ENCODE measurements around the gene HNRNPH3.

The HNRNPH3 gene

DNA sequence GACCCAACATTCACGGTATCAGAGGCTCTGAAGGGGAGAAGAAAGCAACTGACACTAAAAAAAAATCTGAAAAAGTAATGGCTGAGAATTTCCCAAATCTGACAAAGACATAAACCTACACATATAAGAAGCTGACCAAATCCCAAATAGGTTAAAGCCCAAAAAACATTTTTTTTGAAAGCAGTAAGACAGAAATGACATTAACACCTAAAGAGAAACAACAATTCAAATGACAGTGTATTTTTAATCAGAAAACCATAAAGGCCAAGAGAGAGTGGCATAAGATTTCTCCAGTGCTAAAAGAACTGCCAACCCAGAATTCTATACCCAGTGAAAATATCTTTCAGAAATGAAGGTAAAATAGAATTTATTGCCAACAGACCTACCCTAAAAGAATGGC is 39.7 kb downstream of the HNRNPH3 start:
- Histone ChIP-seq H3K9me3 (ENCODE audit: control insufficient read depth in 1 of 2, low read length in 2 of 2) (peaks cover 6 to 10% of the 10 kb centered on the region in 2 donors), H3K36me3 (ENCODE audit: control insufficient read depth in 1 of 2, insufficient read depth in 2 of 2, low read length in 2 of 2) (peaks cover 0 to 28% of the 10 kb centered on the region in 2 donors), H3K27me3 (ENCODE audit: control insufficient read depth in 1 of 2, insufficient read depth in 2 of 2, low read length in 2 of 2) (no peaks in the 10 kb centered on the region), H3K27ac (ENCODE audit: low read depth, low read length) (no peak overlapping the region), H3K9ac (ENCODE audit: low read depth in 1 of 2, low read length in 2 of 2) (no peak overlapping the region), H3K4me3 (ENCODE audit: low read depth in 1 of 2, low read length in 2 of 2) (no peak overlapping the region), H3K4me1 (ENCODE audit: control insufficient read depth in 1 of 2, insufficient read depth in 2 of 2, low read length in 2 of 2) (no peaks in the 10 kb centered on the region)

GRCh38 chr10:68385740-68386139 is 53.9 kb downstream of the HNRNPH3 start:
- H3K36me3 ChIP-seq (ENCODE audit: control insufficient read depth in 1 of 2, insufficient read depth in 2 of 2, low read length in 2 of 2), result peaks cover 8 to 56% of the 10 kb centered on the region in 2 donors
- H3K27me3 ChIP-seq (ENCODE audit: control insufficient read depth in 1 of 2, insufficient read depth in 2 of 2, low read length in 2 of 2), result no peaks in the 10 kb centered on the region
- H3K9me3 ChIP-seq (ENCODE audit: control insufficient read depth in 1 of 2, low read length in 2 of 2), result no peaks in the 10 kb centered on the region
- H3K9ac ChIP-seq (ENCODE audit: low read depth in 1 of 2, low read length in 2 of 2), result no peak overlapping the region
- H3K27ac ChIP-seq (ENCODE audit: low read depth, low read length), result no peak overlapping the region
- H3K4me3 ChIP-seq (ENCODE audit: low read depth in 1 of 2, low read length in 2 of 2), result no peak overlapping the region
- no peaks in the 10 kb centered on the region for H3K4me1 ChIP-seq (ENCODE audit: control insufficient read depth in 1 of 2, insufficient read depth in 2 of 2, low read length in 2 of 2)

Measured in duodenal mucosa (tissue), 2 donors.